ENCODE data around the gene ELOVL6. TPM values are rescaled to one million over a fixed set of nuclear protein-coding genes. Genes with fewer than 3 reads are reported as not detected.

The ELOVL6 gene
- total and polyA plus RNA-seq, 2 of the 4 experiments (the other 2 are of a cell fraction), result 17.9 to 19.0 TPM

GRCh38 chr4:110211770-110212061 is 13.3 kb upstream of the ELOVL6 start:
- Histone ChIP-seq H3K36me3 (ENCODE audit: control insufficient read depth, insufficient read depth, low read length) (no peaks in the 10 kb centered on the region), H4K5ac (ENCODE audit: low read depth, low read length) (no peak overlapping the region), H3K14ac (replicated peaks; ENCODE audit: low read depth, low read length) (no peak overlapping the region), H2BK15ac (ENCODE audit: low read depth, low read length) (no peak overlapping the region), H3K9me3 (ENCODE audit: control insufficient read depth, insufficient read depth, low read length) (no peaks in the 10 kb centered on the region), H2BK20ac (ENCODE audit: low read depth, low read length) (no peak overlapping the region), H2BK120ac (ENCODE audit: low read depth, low read length) (no peak overlapping the region), H3K27me3 (ENCODE audit: control insufficient read depth, insufficient read depth, low read length) (no peaks in the 10 kb centered on the region; the same call in 1 of the 2 replicates), H3K4me1 (ENCODE audit: control insufficient read depth, insufficient read depth, low read length) (no peaks in the 10 kb centered on the region), H3K56ac (ENCODE audit: extremely low read depth, insufficient read depth, low read length) (no peak overlapping the region), H3K4me3 (ENCODE audit: insufficient read depth, low read depth, low read length) (no peak overlapping the region), H2BK5ac (ENCODE audit: low read depth, low read length, poor library complexity, severe bottlenecking) (no peak overlapping the region), H4K20me1 (ENCODE audit: insufficient read depth, low read length) (no peaks in the 10 kb centered on the region), H3K9ac (ENCODE audit: low read depth, low read length) (no peak overlapping the region), H4K91ac (ENCODE audit: insufficient read depth, low read depth, low read length) (no peak overlapping the region), H3K4me2 (ENCODE audit: low read depth, low read length) (no peak overlapping the region), H4K8ac (ENCODE audit: low read depth in 2 of 2, low read length in 2 of 2) (no peak overlapping the region), H2AK5ac (ENCODE audit: low read depth, low read length) (no peak overlapping the region), H2AK9ac (replicated peaks; ENCODE audit: low read depth, low read length, poor library complexity) (no peak overlapping the region), H3K9me1 (ENCODE audit: insufficient read depth, low read length) (no peaks in the 10 kb centered on the region), H3K27ac (ENCODE audit: insufficient read depth, low read length) (no peak overlapping the region), H3K79me1 (ENCODE audit: low read depth in 1 of 2, low read length in 2 of 2) (no peaks in the 10 kb centered on the region), H3K4ac (ENCODE audit: low read depth, low read length) (no peak overlapping the region), H2AFZ (replicated peaks; ENCODE audit: low read length, poor library complexity) (no peak overlapping the region), H3K23ac (ENCODE audit: low read depth, low read length) (no peak overlapping the region), H3K18ac (ENCODE audit: low read depth, low read length) (no peak overlapping the region)
- BruUV-seq (replicated peaks), result no TSS peak
- in situ Hi-C loops (cut with MboI; ENCODE audit: low sequenced_read_pairs) (no loop called here), intact Hi-C loops (cut with micrococcal nuclease) (loop anchor here (1.0 kb wide), 2 partner anchors 161 to 206 kb away; no protein-coding TSS in a partner anchor), dilution Hi-C loops (cut with HindIII; ENCODE audit: low sequenced_read_pairs, unreplicated experiment) (no loop called here)
- DNase-seq, result no peak
- ChIA-PET POLR2A (ENCODE audit: unreplicated experiment) (no interaction called here), CTCF (no interaction called here)
- no CpG with 5 or more reads among the region's 2 CpGs for WGBS, 2 experiments (ENCODE audit: extremely low coverage in 2 of 2, insufficient read length in 1 of 2)
- TF ChIP-seq RFX5 (IDR thresholded peaks at IDR 0.05; ENCODE audit: low read depth, low read length) (no peak), FOS (IDR thresholded peaks at IDR 0.05; ENCODE audit: low read depth, low read length) (no peak), RAD21 (IDR thresholded peaks at IDR 0.05; ENCODE audit: low read length) (no peak), NFE2L2 (IDR thresholded peaks at IDR 0.05; ENCODE audit: low read depth, low read length) (no peak), CHD1 (IDR thresholded peaks at IDR 0.05; ENCODE audit: low read depth, low read length) (no peak), MAFK (IDR thresholded peaks at IDR 0.05; ENCODE audit: low read depth, low read length) (no peak), CTCF (conservative IDR thresholded peaks at IDR 0.05; ENCODE audit: low read depth, low read length) (no peak), ELK1 (IDR thresholded peaks at IDR 0.05; ENCODE audit: borderline replicate concordance, low read depth, low read length) (no peak), MAZ (IDR thresholded peaks at IDR 0.05; ENCODE audit: borderline replicate concordance, low read depth, low read length) (no peak), MXI1 (IDR thresholded peaks at IDR 0.05; ENCODE audit: borderline replicate concordance, low read depth, low read length) (no peak), RCOR1 (IDR thresholded peaks at IDR 0.05; ENCODE audit: insufficient replicate concordance, low read length) (no peak), USF2 (IDR thresholded peaks at IDR 0.05; ENCODE audit: low read depth, low read length) (no peak), CEBPB (IDR thresholded peaks at IDR 0.05; ENCODE audit: low read depth, low read length) (no peak), POLR2A (IDR thresholded peaks at IDR 0.05; ENCODE audit: low read depth, low read length) (no peak), SMC3 (IDR thresholded peaks at IDR 0.05; ENCODE audit: low read depth, low read length) (no peak), BHLHE40 (IDR thresholded peaks at IDR 0.05; ENCODE audit: low read depth, low read length) (no peak)
- no peak for ATAC-seq (ENCODE audit: low read depth)
